Calu3 (cell line): ENCODE data around the gene HIGD1C. TPM values are rescaled to one million over a fixed set of nuclear protein-coding genes. Genes with fewer than 3 reads are reported as not detected.
"Not testable (repeated sequence)": the region's sequence is repeated elsewhere in the genome, so short reads cannot be mapped to it uniquely, and the experiment has no call there.

Source experiments
- BruUV-seq: library from RNA; stranded (reverse); fragments of 400-500 nt; replicated peaks from 2 replicates; lab custom pipeline; 2021; lab: Mats Ljungman, UMichigan
- CTCF ChIA-PET: fragments of 300-600 bp; sonication (Branson Sonifier 250); formaldehyde crosslinking; loops from one replicate; lab custom pipeline; 2022; ENCODE audit warnings: antibody characterized with exemption; lab: Charles Lee
- DNase-seq: peaks from one replicate; pipeline ENCODE4 v3.0.0; 2022
- H3K27ac Mint-ChIP-seq: one replicate; pipeline ENCODE4 v1.8.0; 2022; ENCODE audit warnings: mixed read lengths; ENCODE audit not compliant: unreplicated experiment
- H3K27me3 Mint-ChIP-seq: one replicate; pipeline ENCODE4 v1.8.0; 2022; ENCODE audit warnings: mixed read lengths; ENCODE audit not compliant: unreplicated experiment
- H3K36me3 Mint-ChIP-seq: one replicate; pipeline ENCODE4 v1.8.0; 2022; ENCODE audit warnings: mild to moderate bottlenecking, moderate library complexity, mixed read lengths; ENCODE audit not compliant: insufficient read depth, unreplicated experiment
- H3K4me1 Mint-ChIP-seq: one replicate; pipeline ENCODE4 v1.8.0; 2022; ENCODE audit warnings: mild to moderate bottlenecking, low read depth, mixed read lengths; ENCODE audit not compliant: unreplicated experiment
- H3K4me3 Mint-ChIP-seq: one replicate; pipeline ENCODE4 v1.8.0; 2022; ENCODE audit warnings: mild to moderate bottlenecking, low read depth, moderate library complexity, mixed read lengths; ENCODE audit not compliant: unreplicated experiment
- H3K9me3 Mint-ChIP-seq: one replicate; pipeline ENCODE4 v1.8.0; 2022; ENCODE audit warnings: low read depth, mixed read lengths; ENCODE audit not compliant: unreplicated experiment
- CTCF ChIP-seq: fragments of 200-600 bp; IDR thresholded peaks from one replicate; pipeline ENCODE4 v1.8.0; 2022; ENCODE audit warnings: antibody characterized with exemption; ENCODE audit not compliant: unreplicated experiment
- intact Hi-C: fragments of 100-400 bp; cut with micrococcal nuclease; formaldehyde crosslinking; loops from one replicate; pipeline ENCODE4 v1.10.0; 2022; ENCODE audit not compliant: unreplicated experiment
- total RNA-seq: library from RNA; stranded (reverse); gene quantifications from 2 replicates; pipeline ENCODE4 v1.2.3, GENCODE V29; 2022

The HIGD1C gene
- total RNA-seq, 1 experiment from 2014 or later = not detected

- DNase-seq = no peak
- Mint-ChIP-seq H3K27ac (no peak overlapping the region), H3K4me1 (peaks cover 25% of the 10 kb centered on the region), H3K27me3 (no peaks in the 10 kb centered on the region), H3K4me3 (no peak overlapping the region), H3K36me3 (peaks cover 12% of the 10 kb centered on the region), H3K9me3 (no peaks in the 10 kb centered on the region)
- CTCF ChIA-PET = no interaction called here
- intact Hi-C loops = loop anchor here (10.0 kb wide), 1 partner anchor 98 kb away; the partner anchor contains the start of gene SLC11A2
- no peak for TF ChIP-seq CTCF
- no TSS peak for BruUV-seq
These were observed 25.9 kb upstream of the HIGD1C start for GRCh38 chr12:50926415-50926814.

- H3K9me3 Mint-ChIP-seq, BruUV-seq, CTCF ChIA-PET, H3K27ac Mint-ChIP-seq, DNase-seq, H3K27me3 Mint-ChIP-seq, H3K4me3 Mint-ChIP-seq: not testable (repeated sequence)
- Mint-ChIP-seq H3K36me3 (peaks cover 12% of the 10 kb centered on the region), H3K4me1 (peaks cover 25% of the 10 kb centered on the region)
- intact Hi-C loops = loop anchor here (10.0 kb wide), 1 partner anchor 98 kb away; the partner anchor contains the start of gene SLC11A2
These were observed 25.4 kb upstream of the HIGD1C start for GRCh38 chr12:50926932-50927331.

- Mint-ChIP-seq H3K4me1 (peaks cover 25% of the 10 kb centered on the region), H3K27ac (no peak overlapping the region)
- BruUV-seq = no TSS peak
These were observed 25.0 kb upstream of the HIGD1C start for GRCh38 chr12:50927356-50927755.

GRCh38 chr12:50927766-50928224 lies 24.5 kb upstream of the HIGD1C start:
- H3K27ac Mint-ChIP-seq = no peak overlapping the region
- H3K36me3 Mint-ChIP-seq = peaks cover 12% of the 10 kb centered on the region
- no peaks in the 10 kb centered on the region for H3K9me3 Mint-ChIP-seq
- DNase-seq = no peak
- intact Hi-C loops = loop anchor here (10.0 kb wide), 1 partner anchor 97 kb away; the partner anchor contains the start of gene SLC11A2
- H3K4me3 Mint-ChIP-seq = no peak overlapping the region
- no peaks in the 10 kb centered on the region for H3K27me3 Mint-ChIP-seq
- no TSS peak for BruUV-seq
- H3K4me1 Mint-ChIP-seq = peaks cover 25% of the 10 kb centered on the region
- CTCF ChIA-PET = no interaction called here
- no peak for TF ChIP-seq CTCF

More at GRCh38 chr12:50927356-50927755, 25.0 kb upstream of the HIGD1C start:
- no peaks in the 10 kb centered on the region for H3K27me3 Mint-ChIP-seq
- intact Hi-C loops = loop anchor here (10.0 kb wide), 1 partner anchor 97 kb away; the partner anchor contains the start of gene SLC11A2
- no peaks in the 10 kb centered on the region for H3K9me3 Mint-ChIP-seq
- TF ChIP-seq CTCF = no peak
- no peak for DNase-seq
- CTCF ChIA-PET = no interaction called here
- H3K36me3 Mint-ChIP-seq = peaks cover 12% of the 10 kb centered on the region
- no peak overlapping the region for H3K4me3 Mint-ChIP-seq

GRCh38 chr12:50928392-50928791 lies 24.0 kb upstream of the HIGD1C start:
- H3K36me3 Mint-ChIP-seq = peaks cover 12% of the 10 kb centered on the region
- no TSS peak for BruUV-seq
- H3K27me3 Mint-ChIP-seq = no peaks in the 10 kb centered on the region
- peaks cover 25% of the 10 kb centered on the region for H3K4me1 Mint-ChIP-seq
- DNase-seq = no peak
- H3K27ac Mint-ChIP-seq = no peak overlapping the region
- TF ChIP-seq CTCF = no peak
- CTCF ChIA-PET = no interaction called here
- H3K9me3 Mint-ChIP-seq = no peaks in the 10 kb centered on the region
- intact Hi-C loops = loop anchor here (10.0 kb wide), 1 partner anchor 96 kb away; the partner anchor contains the start of gene SLC11A2
- no peak overlapping the region for H3K4me3 Mint-ChIP-seq
